Endothelial cell (in vitro differentiated cells): ENCODE results near the gene NDUFAF8. TPM values are rescaled to one million over a fixed set of nuclear protein-coding genes. Genes with fewer than 3 reads are reported as not detected.

Source experiments
- DNase-seq: peaks from one replicate; pipeline ENCODE4 v3.0.0; 2021; ENCODE audit warnings: low spot score
- H3K27ac Mint-ChIP-seq: one replicate; pipeline ENCODE4 v1.8.0; 2021; ENCODE audit warnings: mixed read lengths, inconsistent platforms; ENCODE audit not compliant: unreplicated experiment
- H3K27me3 Mint-ChIP-seq: one replicate; pipeline ENCODE4 v1.8.0; 2021; ENCODE audit warnings: mild to moderate bottlenecking, moderate library complexity, mixed read lengths, inconsistent platforms; ENCODE audit not compliant: unreplicated experiment
- H3K36me3 Mint-ChIP-seq: one replicate; pipeline ENCODE4 v1.8.0; 2021; ENCODE audit warnings: mild to moderate bottlenecking, low read depth, mixed read lengths, inconsistent platforms; ENCODE audit not compliant: unreplicated experiment
- H3K4me1 Mint-ChIP-seq: one replicate; pipeline ENCODE4 v1.8.0; 2021; ENCODE audit warnings: mild to moderate bottlenecking, mixed read lengths, inconsistent platforms; ENCODE audit not compliant: unreplicated experiment
- H3K4me3 Mint-ChIP-seq: one replicate; pipeline ENCODE4 v1.8.0; 2021; ENCODE audit warnings: mild to moderate bottlenecking, mixed read lengths, inconsistent platforms; ENCODE audit not compliant: unreplicated experiment
- H3K9me3 Mint-ChIP-seq: one replicate; pipeline ENCODE4 v1.8.0; 2021; ENCODE audit warnings: mixed read lengths, inconsistent platforms; ENCODE audit not compliant: unreplicated experiment
- total RNA-seq: library from RNA; stranded (reverse); fragmentation: NEBNext Ultra II Directional; extraction: Animal tissue kit (Norgen Biotek cat#: 25700); gene quantifications from one replicate; pipeline ENCODE4 v1.2.1, GENCODE V29; 2021; ENCODE audit not compliant: unreplicated experiment
- TF ChIP-seq, protein P1 (sequence below): fragments of 200-600 bp; sonication (generic); IDR thresholded peaks from one replicate; pipeline ENCODE4 v1.5.0; 2021; ENCODE audit warnings: antibody characterized with exemption; ENCODE audit not compliant: unreplicated experiment

Gene NDUFAF8
- total RNA-seq, 1 donor from 2014 or later = 31.2 TPM

DNA sequence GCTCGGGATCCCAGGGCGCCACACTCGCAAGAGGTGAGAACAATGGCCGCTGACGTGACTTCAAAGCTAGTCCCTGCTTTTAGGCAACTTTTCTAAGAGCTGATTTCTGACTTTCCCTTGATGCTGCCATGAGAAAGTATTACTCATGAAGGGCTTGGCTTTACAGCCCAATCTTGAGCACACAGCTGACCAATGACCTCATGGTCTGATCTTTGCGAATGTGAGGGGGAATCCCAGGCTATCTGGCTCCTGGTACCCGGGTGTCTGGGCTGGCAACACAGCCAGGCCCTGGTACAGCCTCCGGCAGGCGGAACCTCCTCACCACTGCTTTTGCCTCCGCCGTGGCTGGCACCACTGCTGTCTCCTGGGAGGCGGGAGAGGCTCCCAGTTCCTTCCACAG, 17.5 kb downstream of the NDUFAF8 start:
- H3K27ac Mint-ChIP-seq = no peak overlapping the region
- DNase-seq = no peak
- TF ChIP-seq, protein P1, sequence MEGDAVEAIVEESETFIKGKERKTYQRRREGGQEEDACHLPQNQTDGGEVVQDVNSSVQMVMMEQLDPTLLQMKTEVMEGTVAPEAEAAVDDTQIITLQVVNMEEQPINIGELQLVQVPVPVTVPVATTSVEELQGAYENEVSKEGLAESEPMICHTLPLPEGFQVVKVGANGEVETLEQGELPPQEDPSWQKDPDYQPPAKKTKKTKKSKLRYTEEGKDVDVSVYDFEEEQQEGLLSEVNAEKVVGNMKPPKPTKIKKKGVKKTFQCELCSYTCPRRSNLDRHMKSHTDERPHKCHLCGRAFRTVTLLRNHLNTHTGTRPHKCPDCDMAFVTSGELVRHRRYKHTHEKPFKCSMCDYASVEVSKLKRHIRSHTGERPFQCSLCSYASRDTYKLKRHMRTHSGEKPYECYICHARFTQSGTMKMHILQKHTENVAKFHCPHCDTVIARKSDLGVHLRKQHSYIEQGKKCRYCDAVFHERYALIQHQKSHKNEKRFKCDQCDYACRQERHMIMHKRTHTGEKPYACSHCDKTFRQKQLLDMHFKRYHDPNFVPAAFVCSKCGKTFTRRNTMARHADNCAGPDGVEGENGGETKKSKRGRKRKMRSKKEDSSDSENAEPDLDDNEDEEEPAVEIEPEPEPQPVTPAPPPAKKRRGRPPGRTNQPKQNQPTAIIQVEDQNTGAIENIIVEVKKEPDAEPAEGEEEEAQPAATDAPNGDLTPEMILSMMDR = no peak
- H3K4me3 Mint-ChIP-seq = no peak overlapping the region
- no peaks in the 10 kb centered on the region for H3K9me3 Mint-ChIP-seq
- peaks cover 6% of the 10 kb centered on the region for H3K27me3 Mint-ChIP-seq
- peaks cover 5% of the 10 kb centered on the region for H3K36me3 Mint-ChIP-seq
- peaks cover 6% of the 10 kb centered on the region for H3K4me1 Mint-ChIP-seq

DNA sequence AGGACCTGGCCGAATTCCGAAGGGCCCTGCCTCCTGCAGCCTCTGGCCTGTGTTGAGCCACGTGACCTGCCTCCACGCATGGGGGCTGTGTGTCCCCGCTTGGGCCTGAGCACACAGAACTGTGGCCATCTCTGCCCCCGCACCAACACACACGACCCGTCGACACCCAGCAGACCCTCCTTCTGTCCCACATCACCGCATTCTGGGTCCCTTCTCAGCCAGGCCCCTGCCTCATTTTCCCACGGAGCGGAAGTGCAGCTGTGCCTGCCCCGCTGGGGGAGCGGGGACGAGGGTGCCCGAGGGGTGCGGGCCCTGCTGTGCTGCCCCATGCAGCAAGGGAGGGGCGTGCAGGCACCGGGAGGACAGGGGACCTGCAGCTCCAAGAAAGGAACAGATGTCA, 18.4 kb downstream of the NDUFAF8 start:
- no peak for DNase-seq
- H3K4me3 Mint-ChIP-seq = no peak overlapping the region
- peaks cover 7% of the 10 kb centered on the region for H3K36me3 Mint-ChIP-seq
- H3K27me3 Mint-ChIP-seq = peaks cover 6% of the 10 kb centered on the region
- TF ChIP-seq, protein P1 = no peak
- peaks cover 6% of the 10 kb centered on the region for H3K4me1 Mint-ChIP-seq
- no peak overlapping the region for H3K27ac Mint-ChIP-seq
- H3K9me3 Mint-ChIP-seq = no peaks in the 10 kb centered on the region

DNA sequence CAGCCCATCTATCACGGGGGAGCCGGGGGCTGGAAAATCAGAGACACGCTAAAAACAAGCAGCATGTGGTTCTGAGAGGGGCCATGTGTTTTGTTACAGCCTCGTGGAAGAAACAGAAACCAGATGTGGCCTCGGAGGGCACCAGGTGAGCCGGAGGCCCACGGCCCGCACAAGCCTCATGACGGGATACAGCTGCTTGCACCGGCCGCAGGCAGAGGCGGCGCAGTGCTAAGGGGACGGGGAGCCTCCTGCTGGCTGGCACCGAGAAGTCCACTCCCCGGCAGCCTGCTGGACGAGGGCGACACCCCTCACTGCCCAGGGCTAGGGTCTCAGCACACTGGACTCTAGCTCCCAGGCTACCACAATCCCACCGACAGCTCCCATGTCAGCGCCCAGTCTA, 19.2 kb downstream of the NDUFAF8 start:
- TF ChIP-seq, protein P1 = no peak
- H3K4me1 Mint-ChIP-seq = peaks cover 6% of the 10 kb centered on the region
- H3K4me3 Mint-ChIP-seq = no peak overlapping the region
- H3K36me3 Mint-ChIP-seq = peaks cover 11% of the 10 kb centered on the region
- DNase-seq = no peak
- H3K27ac Mint-ChIP-seq = no peak overlapping the region
- peaks cover 9% of the 10 kb centered on the region for H3K27me3 Mint-ChIP-seq
- H3K9me3 Mint-ChIP-seq = no peaks in the 10 kb centered on the region

DNA sequence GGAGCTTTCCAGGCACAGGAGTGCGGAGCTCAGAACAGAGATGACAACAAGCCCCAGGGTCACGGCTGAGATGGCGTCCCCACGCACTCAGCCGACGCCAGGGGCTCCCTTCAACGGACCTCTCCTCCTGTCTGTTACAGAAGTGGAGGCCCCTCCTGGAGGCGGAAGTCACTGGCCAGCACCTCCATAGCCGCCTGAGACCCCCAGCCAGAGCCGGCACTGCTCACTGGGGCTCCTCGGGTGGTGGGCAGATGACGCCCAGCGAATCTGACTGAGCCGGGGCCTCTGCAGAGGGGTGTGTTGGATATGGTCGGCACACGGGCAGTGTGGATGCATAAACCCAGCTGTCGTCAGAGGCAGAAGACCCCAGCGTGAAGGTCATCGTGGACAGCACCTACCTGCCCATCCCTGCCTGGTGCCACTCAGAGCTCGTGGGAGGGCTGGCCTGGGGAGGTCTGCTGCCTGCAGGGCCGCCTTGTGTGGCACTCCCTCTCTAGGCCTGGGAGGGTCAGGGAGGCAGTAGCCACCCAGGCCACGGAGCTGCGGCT, 20.0 kb downstream of the NDUFAF8 start:
- H3K27me3 Mint-ChIP-seq = peaks cover 9% of the 10 kb centered on the region
- DNase-seq = no peak
- H3K9me3 Mint-ChIP-seq = no peaks in the 10 kb centered on the region
- peaks cover 7% of the 10 kb centered on the region for H3K36me3 Mint-ChIP-seq
- H3K4me1 Mint-ChIP-seq = peaks cover 6% of the 10 kb centered on the region
- TF ChIP-seq, protein P1 = no peak
- H3K27ac Mint-ChIP-seq = no peak overlapping the region
- H3K4me3 Mint-ChIP-seq = no peak overlapping the region

DNA sequence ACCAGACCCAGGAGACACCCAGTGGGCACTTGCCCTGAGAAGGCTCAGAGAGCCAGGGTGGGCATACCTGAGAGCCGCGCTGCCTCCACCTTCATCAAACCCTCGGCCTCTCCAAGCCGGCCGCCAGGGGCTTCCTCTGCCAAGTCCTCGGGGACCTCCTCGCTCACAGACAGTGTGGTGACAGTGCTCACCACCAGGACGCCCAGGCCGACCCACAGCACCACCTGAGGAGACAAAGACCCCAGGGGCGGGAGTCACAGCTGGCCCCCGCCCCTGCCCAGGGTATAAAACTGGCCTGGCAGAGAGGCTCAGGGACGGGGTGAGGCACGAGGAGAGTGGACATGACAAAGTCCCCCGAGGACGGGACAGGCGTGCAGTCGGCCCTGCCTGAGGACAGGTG, 21.1 kb downstream of the NDUFAF8 start:
- Mint-ChIP-seq H3K9me3 (no peaks in the 10 kb centered on the region), H3K36me3 (peaks cover 10% of the 10 kb centered on the region), H3K4me1 (peaks cover 5% of the 10 kb centered on the region), H3K4me3 (no peak overlapping the region), H3K27ac (no peak overlapping the region), H3K27me3 (peaks cover 7% of the 10 kb centered on the region)
- DNase-seq = no peak
- TF ChIP-seq, protein P1 = no peak
